SK-N-SH (cell line): ENCODE measurements around the gene CNBP. TPM values are rescaled to one million over a fixed set of nuclear protein-coding genes. Genes with fewer than 3 reads are reported as not detected.
A peak's percentile ranks its signal among the peaks of the same experiment; 100 is the strongest.

Source experiments
- CTCF ChIA-PET: fragments of 300-600, 350-600 bp; formaldehyde crosslinking; extraction: SDS; loops from one replicate; lab custom pipeline; 2021; lab: Yijun Ruan, JAX
- POLR2A ChIA-PET: fragments of 350-600 bp; sonication (Branson Sonifier 250); formaldehyde crosslinking; extraction: SDS; loops from one replicate; lab custom pipeline; 2020; ENCODE audit warnings: antibody characterized with exemption, inconsistent platforms; lab: Yijun Ruan, JAX
- DNase-seq: peaks from one replicate; pipeline ENCODE4 v3.0.0; 2012
- H2AFZ ChIP-seq: fragments of 200-600 bp; sonication (generic); 2 replicates; pipeline ENCODE4 v1.8.1; 2016; ENCODE audit warnings: antibody characterized with exemption, mild to moderate bottlenecking, low read depth
- H3F3A ChIP-seq: fragments of 200-600 bp; sonication (generic); replicated peaks from 2 replicates; pipeline ENCODE3; 2016; ENCODE audit warnings: antibody characterized with exemption, mild to moderate bottlenecking; ENCODE audit not compliant: insufficient read depth
- H3K27ac ChIP-seq, 2 experiments: fragments of 200-500 bp in 1 of 2; fragments of 200-600 bp in 1 of 2; sonication (Bioruptor generic) in 1 of 2; sonication (generic), shearing (Covaris generic) in 1 of 2; 2 replicates each; pipeline versions ENCODE4 v1.5.1 to v1.6.1; 2014 to 2016; ENCODE audit warnings: low read depth in 2 of 2, inconsistent platforms in 1 of 2, low read length in 1 of 2, mild to moderate bottlenecking in 1 of 2, mixed read lengths in 1 of 2
- H3K27me3 ChIP-seq: fragments of 200-600 bp; sonication (generic), shearing (Covaris generic); 2 replicates; pipeline ENCODE4 v1.6.1; 2016; ENCODE audit warnings: mixed run types; ENCODE audit not compliant: insufficient read depth
- H3K36me3 ChIP-seq, 2 experiments: fragments of 200-500 bp in 1 of 2; fragments of 200-600 bp in 1 of 2; sonication (Bioruptor generic) in 1 of 2; sonication (generic) in 1 of 2; replicated peaks in 1 of 2; 2 replicates each; pipeline versions ENCODE3 to v1.5.1; 2014 to 2016; ENCODE audit warnings: low read length in 1 of 2, mild to moderate bottlenecking in 1 of 2; ENCODE audit not compliant: insufficient read depth in 2 of 2, control insufficient read depth in 1 of 2
- H3K4me1 ChIP-seq, 2 experiments: fragments of 200-500 bp in 1 of 2; fragments of 200-600 bp in 1 of 2; sonication (Bioruptor generic) in 1 of 2; sonication (generic), shearing (Covaris generic) in 1 of 2; 2 replicates each; pipeline versions ENCODE4 v1.5.1 to v1.6.1; 2014 to 2016; ENCODE audit warnings: low read depth in 1 of 2, low read length in 1 of 2, mixed run types in 1 of 2; ENCODE audit not compliant: insufficient read depth in 2 of 2, control insufficient read depth in 1 of 2
- H3K4me2 ChIP-seq: fragments of 200-600 bp; sonication (generic), shearing (Covaris generic); 2 replicates; pipeline ENCODE4 v1.6.1; 2017; ENCODE audit warnings: mixed run types
- H3K4me3 ChIP-seq, 2 experiments: fragments of 200-500 bp in 1 of 2; fragments of 200-600 bp in 1 of 2; sonication (Bioruptor generic) in 1 of 2; sonication (generic), shearing (Covaris generic) in 1 of 2; 2 replicates each; pipeline versions ENCODE4 v1.5.1 to v1.8.1; 2014 to 2016; ENCODE audit warnings: low read depth in 2 of 2, inconsistent platforms in 1 of 2, low read length in 1 of 2, mild to moderate bottlenecking in 1 of 2, mixed read lengths in 1 of 2, moderate library complexity in 1 of 2
- H3K79me2 ChIP-seq: fragments of 200-600 bp; sonication (generic); 2 replicates; pipeline ENCODE4 v1.8.1; 2017; ENCODE audit warnings: mild to moderate bottlenecking; ENCODE audit not compliant: insufficient read depth
- H3K9ac ChIP-seq: fragments of 200-600 bp; sonication (generic); 2 replicates; pipeline ENCODE4 v1.6.1; 2017; ENCODE audit warnings: mixed run types
- H3K9me2 ChIP-seq: fragments of 200-600 bp; sonication (generic); 2 replicates; pipeline ENCODE4 v1.6.1; 2017; ENCODE audit warnings: mixed run types
- H3K9me3 ChIP-seq: fragments of 200-600 bp; sonication (generic); 2 replicates; pipeline ENCODE4 v1.6.1; 2017; ENCODE audit warnings: mixed run types, mild to moderate bottlenecking, moderate library complexity
- H4K20me1 ChIP-seq: fragments of 200-600 bp; sonication (generic); 2 replicates; pipeline ENCODE4 v1.6.1; 2017; ENCODE audit warnings: mild to moderate bottlenecking, mixed run types; ENCODE audit not compliant: insufficient read depth
- CHD2 ChIP-seq: fragments of 150-350 bp; IDR thresholded peaks from 2 replicates; pipeline ENCODE4 v1.6.1; 2018; ENCODE audit warnings: low read length; ENCODE audit not compliant: partially characterized antibody
- CTCF ChIP-seq: fragments of 200-600 bp; sonication (generic); IDR thresholded peaks from 2 replicates; pipeline ENCODE4 v1.6.1; 2017; ENCODE audit warnings: antibody characterized with exemption, mild to moderate bottlenecking, moderate library complexity
- ELF1 ChIP-seq: IDR thresholded peaks from 2 replicates; pipeline ENCODE4 v1.4.0; 2012
- EP300 ChIP-seq, 2 experiments: IDR thresholded peaks; 2 replicates each; pipeline versions ENCODE4 v1.4.0 to v1.6.1; 2012; ENCODE audit warnings: borderline replicate concordance in 1 of 2, low read depth in 1 of 2, low read length in 1 of 2
- FOSL2 ChIP-seq: IDR thresholded peaks from 2 replicates; pipeline ENCODE4 v1.4.0; 2012; ENCODE audit warnings: low read depth, mild to moderate bottlenecking, moderate library complexity, borderline replicate concordance
- FOXM1 ChIP-seq: IDR thresholded peaks from 2 replicates; pipeline ENCODE4 v1.4.0; 2012; ENCODE audit warnings: low read depth, mild to moderate bottlenecking
- GATA2 ChIP-seq: sonication (generic); formaldehyde crosslinking; IDR thresholded peaks from 2 replicates; pipeline ENCODE4 v1.5.0; 2020; ENCODE audit warnings: mild to moderate bottlenecking, missing genetic modification reagents
- JUND ChIP-seq: IDR thresholded peaks from 2 replicates; pipeline ENCODE4 v1.4.0; 2012
- NFIC ChIP-seq: IDR thresholded peaks from 2 replicates; pipeline ENCODE4 v1.4.0; 2012; ENCODE audit warnings: borderline replicate concordance
- POLR2AphosphoS5 ChIP-seq: IDR thresholded peaks from 2 replicates; pipeline ENCODE4 v1.6.1; 2012; ENCODE audit warnings: low read depth, low read length
- RXRA ChIP-seq: IDR thresholded peaks from 2 replicates; pipeline ENCODE4 v1.4.0; 2012; ENCODE audit warnings: low read depth, mild to moderate bottlenecking, borderline replicate concordance
- SIN3A ChIP-seq: IDR thresholded peaks from 2 replicates; pipeline ENCODE4 v1.6.1; 2012; ENCODE audit warnings: low read depth, mild to moderate bottlenecking, low read length, moderate library complexity, borderline replicate concordance
- TAF1 ChIP-seq: IDR thresholded peaks from 2 replicates; pipeline ENCODE4 v1.6.1; 2012; ENCODE audit warnings: low read depth, mild to moderate bottlenecking, low read length, moderate library complexity, borderline replicate concordance
- TCF12 ChIP-seq: IDR thresholded peaks from 2 replicates; pipeline ENCODE4 v1.4.0; 2012
- TEAD4 ChIP-seq: IDR thresholded peaks from 2 replicates; pipeline ENCODE4 v1.4.0; 2012; ENCODE audit warnings: mild to moderate bottlenecking, borderline replicate concordance; ENCODE audit not compliant: insufficient read depth
- ZBTB33 ChIP-seq: IDR thresholded peaks from 2 replicates; pipeline ENCODE4 v1.4.0; 2012; ENCODE audit warnings: low read depth, borderline replicate concordance
- WGBS: methylation state at CpG from one replicate; pipeline ENCODE4 v1.1.6; 2017; ENCODE audit warnings: low lambda C conversion rate; 5-methylcytosine and 5-hydroxymethylcytosine counted together
- polyA plus RNA-seq, 3 experiments: library from polyadenylated mRNA; depleted of rRNA; stranded (reverse); fragments of >200 nt; gene quantifications; 2 replicates each; pipeline ENCODE4 v1.2.3, GENCODE V29; 2012
- small RNA-seq, 7 experiments: library from RNA; depleted of rRNA; stranded (forward); fragments of <200 nt; gene quantifications; one replicate each; pipeline ENCODE3, GENCODE V24; 2012
- TF ChIP-seq, protein P1 (sequence below): IDR thresholded peaks from 2 replicates; pipeline ENCODE4; 2012
- TF ChIP-seq, protein P2 (sequence below): IDR thresholded peaks from 2 replicates; pipeline ENCODE4 v1.4.0; 2012; ENCODE audit warnings: low read depth

The CNBP gene
- polyA plus RNA-seq, 1 of the 3 experiments (the other 2 are of a cell fraction), result 240 TPM

GRCh38 chr3:129119365-129120100, 64.2 kb downstream of the CNBP start (continued):
- TF ChIP-seq NFIC, result no peak
- no peak for TF ChIP-seq ELF1
- no peak for TF ChIP-seq RXRA
- no peak for TF ChIP-seq POLR2AphosphoS5
- TF ChIP-seq, all 33 proteins: peak for 0

- Histone ChIP-seq H3K4me1 (peaks cover 0 to 14% of the 10 kb centered on the region in 2 experiments; a peak in 2 of 4 replicates), H4K20me1 (peaks cover 44% of the 10 kb centered on the region), H2AFZ (no peak overlapping the region; the same call in 1 of the 2 replicates), H3K9me3 (no peaks in the 10 kb centered on the region), H3K27me3 (no peaks in the 10 kb centered on the region), H3F3A (peaks cover 15% of the 10 kb centered on the region), H3K27ac (no peak overlapping the region), H3K9ac (no peak overlapping the region), H3K79me2 (peaks cover 69% of the 10 kb centered on the region), H3K9me2 (no peaks in the 10 kb centered on the region), H3K4me2 (peak overlapping the region; percentile 97; the same call in 1 of the 2 replicates), H3K4me3 (no peak overlapping the region), H3K36me3 (peaks cover 13 to 15% of the 10 kb centered on the region in 2 experiments)
- ChIA-PET CTCF (interaction anchor here (1.1 to 6.0 kb wide), 4 partner anchors 9 to 148 kb away, joined by 3 to 34 read pairs (median 5); no protein-coding TSS in a partner anchor), POLR2A (no interaction called here)
- TF ChIP-seq GATA2 (CRISPR knock-in tag), result no peak
- no peak for TF ChIP-seq TAF1
- TF ChIP-seq CHD2, result no peak
- no peak for TF ChIP-seq FOXM1
- no peak for TF ChIP-seq POLR2AphosphoS5
- no peak for TF ChIP-seq ZBTB33
- TF ChIP-seq EP300 (IDR thresholded peaks at IDR 0.05; ENCODE audit: borderline replicate concordance in 1 of 2, low read depth in 1 of 2, low read length in 1 of 2), result no peak
- TF ChIP-seq, protein P1, sequence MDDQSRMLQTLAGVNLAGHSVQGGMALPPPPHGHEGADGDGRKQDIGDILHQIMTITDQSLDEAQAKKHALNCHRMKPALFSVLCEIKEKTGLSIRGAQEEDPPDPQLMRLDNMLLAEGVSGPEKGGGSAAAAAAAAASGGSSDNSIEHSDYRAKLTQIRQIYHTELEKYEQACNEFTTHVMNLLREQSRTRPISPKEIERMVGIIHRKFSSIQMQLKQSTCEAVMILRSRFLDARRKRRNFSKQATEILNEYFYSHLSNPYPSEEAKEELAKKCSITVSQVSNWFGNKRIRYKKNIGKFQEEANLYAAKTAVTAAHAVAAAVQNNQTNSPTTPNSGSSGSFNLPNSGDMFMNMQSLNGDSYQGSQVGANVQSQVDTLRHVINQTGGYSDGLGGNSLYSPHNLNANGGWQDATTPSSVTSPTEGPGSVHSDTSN, result no peak
- TF ChIP-seq, protein P2, sequence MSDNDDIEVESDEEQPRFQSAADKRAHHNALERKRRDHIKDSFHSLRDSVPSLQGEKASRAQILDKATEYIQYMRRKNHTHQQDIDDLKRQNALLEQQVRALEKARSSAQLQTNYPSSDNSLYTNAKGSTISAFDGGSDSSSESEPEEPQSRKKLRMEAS, result no peak
- no peak for TF ChIP-seq FOSL2
- TF ChIP-seq SIN3A, result no peak
- TF ChIP-seq TCF12, result no peak
- no peak for TF ChIP-seq ELF1
- TF ChIP-seq CTCF, result no peak
- no peak for TF ChIP-seq TEAD4
- TF ChIP-seq JUND, result no peak
- WGBS, result 96% methylated on average over 5 of the region's 5 CpGs
- DNase-seq, result no peak
These were observed 65.0 kb downstream of the CNBP start for GRCh38 chr3:129118745-129119144.

Small RNA genes lying within 50 kb of the gene (small RNA-seq; reads per million reads assigned to genes)
- 0 reads per million in 7 experiments for gene RPS27P12

Other genes starting within 250 kb of the CNBP start
- not detected in 2 replicates for gene CFAP92, start 189.8 kb downstream of the CNBP start, polyA plus RNA-seq (2012; rRNA removed)
- not detected in 2 replicates for gene EFCC1, start 182.6 kb downstream of the CNBP start, polyA plus RNA-seq (2012; rRNA removed)
- gene GP9, start 123.1 kb downstream of the CNBP start, polyA plus RNA-seq (2012; rRNA removed), result not detected in 2 replicates
- 8.9 and 9.5 TPM in 2 replicates for gene RAB43, start 62.1 kb downstream of the CNBP start, polyA plus RNA-seq (2012; rRNA removed)
- gene ISY1, start 22.8 kb downstream of the CNBP start, polyA plus RNA-seq (2012; rRNA removed), result 20.9 and 22.3 TPM in 2 replicates
- gene COPG1, start 65.7 kb upstream of the CNBP start, polyA plus RNA-seq (2012; rRNA removed), result 111 and 114 TPM in 2 replicates
- gene HMCES, start 95.0 kb upstream of the CNBP start, polyA plus RNA-seq (2012; rRNA removed), result 29.0 and 32.4 TPM in 2 replicates
- 0.26 and 0.38 TPM in 2 replicates for gene EFCAB12, start 244.7 kb upstream of the CNBP start, polyA plus RNA-seq (2012; rRNA removed)